Heart left ventricle (tissue), 16 donors: Measurements from ENCODE around the gene TBC1D20. TPM values are rescaled to one million over a fixed set of nuclear protein-coding genes. Genes with fewer than 3 reads are reported as not detected.

Source experiments
- ATAC-seq, 4 donors: fragments of 200-7000 bp; cut with Tn5 transposase; one replicate each; pipeline ENCODE4 v1.9.1; 2020 to 2022; ENCODE audit warnings: moderate library complexity in 4 of 4, mild to moderate bottlenecking in 3 of 4, moderate number of reproducible peaks in 1 of 4
- DNase-seq, 5 donors: peaks; one replicate each; pipeline ENCODE4 v3.0.0-alpha.2; 2020
- H3K27ac ChIP-seq, 12 donors: fragments of 200-600 bp; sonication (generic) in 4 of 12; one replicate each; pipeline versions ENCODE4 v1.5.0 to v1.8.0; 2016 to 2022; ENCODE audit warnings: mild to moderate bottlenecking in 2 of 12
- H3K27me3 ChIP-seq, 9 donors: fragments of 200-600 bp; sonication (generic) in 2 of 9; one replicate each; pipeline versions ENCODE4 v1.5.1 to v1.8.0; 2016 to 2022; ENCODE audit warnings: mild to moderate bottlenecking in 3 of 9
- H3K36me3 ChIP-seq, 9 donors: fragments of 200-600 bp; sonication (generic) in 2 of 9; one replicate each; pipeline versions ENCODE4 v1.5.0 to v1.8.0; 2018 to 2022; ENCODE audit warnings: mild to moderate bottlenecking in 2 of 9
- H3K4me1 ChIP-seq, 12 donors: fragments of 200-600 bp; sonication (generic) in 4 of 12; one replicate each; pipeline versions ENCODE4 v1.5.0 to v1.8.0; 2016 to 2022; ENCODE audit warnings: mild to moderate bottlenecking in 3 of 12
- H3K4me3 ChIP-seq, 12 donors: fragments of 200-600 bp; sonication (generic) in 4 of 12; one replicate each; pipeline versions ENCODE4 v1.5.0 to v1.8.0; 2017 to 2022; ENCODE audit warnings: mild to moderate bottlenecking in 9 of 12, moderate library complexity in 4 of 12
- H3K9me3 ChIP-seq, 12 donors: fragments of 200-600 bp; sonication (generic) in 4 of 12; one replicate each; pipeline versions ENCODE4 v1.5.0 to v1.8.0; 2016 to 2022; ENCODE audit warnings: mild to moderate bottlenecking in 1 of 12
- CTCF ChIP-seq, 12 donors: fragments of 200-600 bp; sonication (generic) in 4 of 12; IDR thresholded peaks; one replicate each; pipeline versions ENCODE4 v1.5.0 to v1.8.0; 2018 to 2022; ENCODE audit warnings: antibody characterized with exemption in 12 of 12, mild to moderate bottlenecking in 5 of 12
- POLR2A ChIP-seq, 2 donors: fragments of 450-650 bp; IDR thresholded peaks; one replicate each; pipeline ENCODE4 v1.6.1; 2017; ENCODE audit warnings: antibody characterized with exemption in 2 of 2, mild to moderate bottlenecking in 2 of 2, moderate library complexity in 2 of 2
- WGBS, 4 donors: extraction: QIAGEN DNeasy Blood & Tissue Kit in 2 of 4; methylation state at CpG; one replicate each; pipeline versions ENCODE4 v1.1.5 to v1.1.7; 2013 to 2018; 5-methylcytosine and 5-hydroxymethylcytosine counted together
- intact Hi-C, 10 donors: fragments of 100-400 bp; cut with DNase I; formaldehyde crosslinking; loops; one replicate each; pipeline versions ENCODE4 v1.11.1 to v1.14.2; 2022
- polyA plus RNA-seq, 2 donors: library from polyadenylated mRNA; stranded (reverse); fragments of 200-250 nt; gene quantifications; one replicate each; pipeline ENCODE4 v1.2.3, GENCODE V29; 2013
- total RNA-seq, 9 donors: library from RNA; depleted of rRNA in 2 of 9; stranded (reverse); fragments of >200 nt in 2 of 9; fragmentation: NEBNext Ultra II Directional in 3 of 9; extraction: Animal tissue kit (Norgen Biotek cat#: 25700) in 3 of 9; gene quantifications; one replicate each; pipeline versions ENCODE4 v1.1.0 to v1.2.4, GENCODE V29; 2016 to 2023
- donor health status: ischemic (EF 13 %, LVEDD 7.1; RV severe dilation, severe dysfunction).
- donor health status: healthy with polysubstance abuse.
- donor health status: DM: no; HTN: yes; CAD: no.
- donor health status: DM: no; HTN: no; CAD: no.
- donor health status: ischemic (EF 25% LVEDD 6.9; RV normal size, moderate dysfunction).
- donor health status: ischemic (EF 25% LVEDD 5.7; RV mildly dilated, moderate dysfunction).
- donor health status: healthy.
- donor health status: DM: yes; HTN: yes; CAD: no.
- donor health status: ischemic (EF 35%, LVEDD 5.7; RV mildly dilated, moderate dysfunction).
- donor health status: nonischemic (EF 11% LVEDD 7.7; RV severe dilation, severe dysfunction).
- donor health status: DM: yes; HTN: yes; CAD: no.
- donor health status: PGD.
- donor health status: ischemic (EF 29% LVEDD 5.4; RV normal size, mild dysfunction).
- donor health status: nonischemic (EF 23%, LVEDD 6.1; RV moderate dilation, normal function).

Gene TBC1D20
- total and polyA plus RNA-seq, 11 donors: 9.3 to 38.9 (median 25.8) TPM

GRCh38 chr20:435558-435957, 26.8 kb downstream of the TBC1D20 start:
- intact Hi-C loops: no loop called here
- Histone ChIP-seq H3K9me3 (no peaks in the 10 kb centered on the region), H3K27ac (no peak overlapping the region), H3K4me1 (peaks cover 0 to 43% (median 14%) of the 10 kb centered on the region in 12 donors), H3K4me3 (no peak overlapping the region), H3K27me3 (no peaks in the 10 kb centered on the region), H3K36me3 (peaks cover 6 to 92% (median 81%) of the 10 kb centered on the region in 9 donors)
- DNase-seq (no peak), ATAC-seq (no peak)
- TF ChIP-seq CTCF (IDR thresholded peaks at IDR 0.05) (no peak), POLR2A (IDR thresholded peaks at IDR 0.05) (no peak)
- 77 to 78% (median 77%) methylated on average over 7 of the region's 7 CpGs for WGBS, 4 donors

- peaks cover 0 to 39% (median 14%) of the 10 kb centered on the region in 12 donors for H3K4me1 ChIP-seq
- no peak overlapping the region for H3K27ac ChIP-seq
- ATAC-seq (no peak), DNase-seq (no peak)
- H3K9me3 ChIP-seq: no peaks in the 10 kb centered on the region
- H3K27me3 ChIP-seq: no peaks in the 10 kb centered on the region
- intact Hi-C loops: loop anchor here in 2 of 10 donors (5.0 kb wide), 2 partner anchors 42 to 83 kb away; no protein-coding TSS in a partner anchor
- no peak for TF ChIP-seq POLR2A (IDR thresholded peaks at IDR 0.05)
- no peak for TF ChIP-seq CTCF (IDR thresholded peaks at IDR 0.05)
- 88 to 93% (median 90%) methylated on average over 13 to 16 of the region's 16 CpGs for WGBS, 4 donors
- H3K4me3 ChIP-seq: no peak overlapping the region
- peaks cover 6 to 92% (median 81%) of the 10 kb centered on the region in 9 donors for H3K36me3 ChIP-seq
These were observed 27.5 kb downstream of the TBC1D20 start for GRCh38 chr20:434661-435419.

GRCh38 chr20:434221-434620, 28.1 kb downstream of the TBC1D20 start:
- Histone ChIP-seq H3K4me3 (no peak overlapping the region), H3K9me3 (no peaks in the 10 kb centered on the region), H3K27me3 (no peaks in the 10 kb centered on the region), H3K27ac (no peak overlapping the region), H3K36me3 (peaks cover 6 to 92% (median 81%) of the 10 kb centered on the region in 9 donors), H3K4me1 (peaks cover 0 to 33% (median 13%) of the 10 kb centered on the region in 12 donors)
- ATAC-seq (no peak), DNase-seq (no peak)
- intact Hi-C loops: loop anchor here in 2 of 10 donors (5.0 kb wide), 2 partner anchors 43 to 82 kb away; no protein-coding TSS in a partner anchor
- WGBS, 4 donors: 82 to 85% (median 84%) methylated on average over 8 to 11 of the region's 11 CpGs
- TF ChIP-seq POLR2A (IDR thresholded peaks at IDR 0.05): no peak

GRCh38 chr20:433300-433975, 28.9 kb downstream of the TBC1D20 start:
- peak in 3 of 4 donors; percentile 7 to 13 (median 7) for ATAC-seq

More at GRCh38 chr20:433300-433975, 28.9 kb downstream of the TBC1D20 start:
- peaks cover 6 to 92% (median 80%) of the 10 kb centered on the region in 9 donors for H3K36me3 ChIP-seq
- no peak overlapping the region for H3K4me3 ChIP-seq
- WGBS, 4 donors: 67 to 78% (median 73%) methylated on average over 12 of the region's 12 CpGs
- intact Hi-C loops: loop anchor here in 2 of 10 donors (5.0 kb wide), 2 partner anchors 44 to 81 kb away; no protein-coding TSS in a partner anchor
- H3K4me1 ChIP-seq: peaks cover 0 to 26% (median 5%) of the 10 kb centered on the region in 12 donors
- no peaks in the 10 kb centered on the region for H3K9me3 ChIP-seq
- H3K27ac ChIP-seq: peak overlapping the region in 4 of 12 donors; percentile 22 to 55 (median 26)
- TF ChIP-seq CTCF (IDR thresholded peaks at IDR 0.05) (no peak), POLR2A (IDR thresholded peaks at IDR 0.05) (no peak)
- H3K27me3 ChIP-seq: no peaks in the 10 kb centered on the region
- DNase-seq: no peak
